C4-2B (cell line): ENCODE data around the gene PTAFR.

Source experiments
- H3K27ac ChIP-seq: fragments of 450-650 bp; 2 replicates; pipeline ENCODE4 v1.5.1; 2017
- CTCF ChIP-seq: fragments of 450-650 bp; conservative IDR thresholded peaks from 2 replicates; pipeline ENCODE4 v1.5.1; 2017; ENCODE audit warnings: mild to moderate bottlenecking
- ZFX ChIP-seq: fragments of 450-650 bp; IDR thresholded peaks from 2 replicates; pipeline ENCODE4 v1.6.1; 2017

PTAFR gene

GRCh38 chr1:28119556-28119955 is 56.9 kb downstream of the PTAFR start:
- TF ChIP-seq ZFX (no peak), CTCF (no peak)

GRCh38 chr1:28118640-28119307 is 57.7 kb downstream of the PTAFR start:
- no peak for TF ChIP-seq ZFX
- no peak for TF ChIP-seq CTCF
- H3K27ac ChIP-seq: no peak overlapping the region

More at GRCh38 chr1:28119556-28119955, 56.9 kb downstream of the PTAFR start:
- H3K27ac ChIP-seq: no peak overlapping the region

- no peak overlapping the region for H3K27ac ChIP-seq
These were observed 61.2 kb downstream of the PTAFR start for GRCh38 chr1:28115267-28115666.

GRCh38 chr1:28114844-28115243 is 61.6 kb downstream of the PTAFR start:
- H3K27ac ChIP-seq: no peak overlapping the region
- TF ChIP-seq ZFX (no peak), CTCF (no peak)

More at GRCh38 chr1:28115267-28115666, 61.2 kb downstream of the PTAFR start:
- TF ChIP-seq ZFX: no peak
- TF ChIP-seq CTCF: no peak

- no peak overlapping the region for H3K27ac ChIP-seq
- TF ChIP-seq CTCF: no peak
- no peak for TF ChIP-seq ZFX
These were observed 63.3 kb downstream of the PTAFR start for GRCh38 chr1:28113242-28113572.

GRCh38 chr1:28112388-28113241 is 63.9 kb downstream of the PTAFR start:
- TF ChIP-seq ZFX: no peak
- TF ChIP-seq CTCF: no peak
- H3K27ac ChIP-seq: no peak overlapping the region

GRCh38 chr1:28111157-28111556 is 65.3 kb downstream of the PTAFR start:
- no peak overlapping the region for H3K27ac ChIP-seq
- TF ChIP-seq ZFX: no peak
- TF ChIP-seq CTCF: no peak
